Large intestine (tissue), 3 donors: ENCODE results near the gene TLE6. TPM values are rescaled to one million over a fixed set of nuclear protein-coding genes. Genes with fewer than 3 reads are reported as not detected.
A peak's percentile ranks its signal among the peaks of the same experiment; 100 is the strongest.

ENCODE experiments used
- DNase-seq, 2 donors: peaks; one replicate each; pipeline versions ENCODE4 v3.0.0 to v3.0.0-alpha.2; 2013
- H3K27ac ChIP-seq: one replicate; pipeline ENCODE4 v1.5.1; 2013; ENCODE audit warnings: low read length
- H3K27me3 ChIP-seq: 2 replicates; pipeline ENCODE4 v1.6.1; 2013; ENCODE audit warnings: low read length; ENCODE audit not compliant: control insufficient read depth, insufficient read depth
- H3K36me3 ChIP-seq: 2 replicates; pipeline ENCODE4 v1.6.1; 2013; ENCODE audit warnings: low read length; ENCODE audit not compliant: control insufficient read depth, insufficient read depth
- H3K4me1 ChIP-seq: one replicate; pipeline ENCODE4 v1.6.1; 2013; ENCODE audit warnings: low read length; ENCODE audit not compliant: control insufficient read depth, insufficient read depth
- H3K4me3 ChIP-seq: one replicate; pipeline ENCODE4 v1.5.1; 2013; ENCODE audit warnings: low read length
- H3K9me3 ChIP-seq: one replicate; pipeline ENCODE4 v1.6.1; 2013; ENCODE audit warnings: mild to moderate bottlenecking, low read depth, low read length, moderate library complexity; ENCODE audit not compliant: control insufficient read depth
- WGBS: methylation state at CpG from one replicate; pipeline ENCODE4 v1.1.5; 2013; ENCODE audit warnings: low lambda C conversion rate; ENCODE audit not compliant: insufficient coverage; 5-methylcytosine and 5-hydroxymethylcytosine counted together
- polyA plus RNA-seq: library from polyadenylated mRNA; unstranded; fragments of 120-200 nt; gene quantifications from one replicate; pipeline ENCODE4 v1.2.1, GENCODE V29; 2013

TLE6 gene
- polyA plus RNA-seq, 1 donor: 2.1 TPM

DNA sequence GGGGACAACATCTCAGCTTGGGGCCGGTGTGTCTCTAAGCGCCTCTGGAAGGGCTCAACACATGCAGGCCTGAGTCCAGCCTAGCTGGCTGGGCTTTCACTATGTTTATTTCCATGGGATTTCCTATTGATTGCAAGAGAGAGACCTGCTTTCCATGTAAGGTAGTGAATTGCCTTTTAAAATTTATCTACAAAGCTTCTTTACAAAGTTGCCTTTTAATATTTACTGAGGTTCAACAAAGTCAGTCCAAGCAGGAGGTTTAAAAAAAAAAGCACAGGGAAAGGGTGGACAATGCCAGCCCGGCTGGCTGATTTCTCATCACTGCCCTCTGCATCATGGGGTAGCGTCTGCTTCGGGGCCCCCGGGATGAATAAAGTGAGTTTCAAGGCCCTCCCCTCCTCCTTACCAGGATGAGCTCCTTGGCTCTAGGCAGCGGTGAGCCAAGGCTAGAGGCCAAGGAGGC, 35.9 kb downstream of the TLE6 start:
- Histone ChIP-seq H3K27ac (no peak overlapping the region), H3K36me3 (peaks cover 59% of the 10 kb centered on the region), H3K4me1 (no peaks in the 10 kb centered on the region), H3K9me3 (no peaks in the 10 kb centered on the region), H3K27me3 (no peaks in the 10 kb centered on the region), H3K4me3 (no peak overlapping the region)
- WGBS: no CpG with 5 or more reads among the region's 7 CpGs
- DNase-seq: no peak

DNA sequence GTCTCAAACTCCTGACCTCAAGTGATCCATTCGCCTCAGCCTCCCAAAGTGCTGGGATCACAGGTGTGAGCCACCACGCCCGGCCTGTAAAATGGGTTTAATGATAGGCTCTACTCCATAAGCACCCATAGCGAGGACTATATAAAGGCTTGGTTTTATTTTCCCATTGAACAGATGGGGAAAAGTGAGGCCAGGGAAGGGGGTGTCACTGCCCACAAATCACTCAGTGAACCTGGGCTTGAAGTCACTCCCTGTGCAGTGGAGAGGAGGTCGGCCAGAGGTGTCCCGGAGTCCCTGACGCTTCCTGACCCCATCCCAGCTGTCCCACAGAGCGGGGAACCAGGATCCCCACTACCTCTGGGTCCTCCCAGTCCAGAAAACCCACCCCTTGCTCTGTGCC, 36.8 kb downstream of the TLE6 start:
- H3K4me1 ChIP-seq: no peaks in the 10 kb centered on the region
- H3K36me3 ChIP-seq: peaks cover 55% of the 10 kb centered on the region
- H3K9me3 ChIP-seq: no peaks in the 10 kb centered on the region
- H3K27me3 ChIP-seq: no peaks in the 10 kb centered on the region
- H3K27ac ChIP-seq: no peak overlapping the region
- H3K4me3 ChIP-seq: no peak overlapping the region
- no peak for DNase-seq
- WGBS: no CpG with 5 or more reads among the region's 8 CpGs

DNA sequence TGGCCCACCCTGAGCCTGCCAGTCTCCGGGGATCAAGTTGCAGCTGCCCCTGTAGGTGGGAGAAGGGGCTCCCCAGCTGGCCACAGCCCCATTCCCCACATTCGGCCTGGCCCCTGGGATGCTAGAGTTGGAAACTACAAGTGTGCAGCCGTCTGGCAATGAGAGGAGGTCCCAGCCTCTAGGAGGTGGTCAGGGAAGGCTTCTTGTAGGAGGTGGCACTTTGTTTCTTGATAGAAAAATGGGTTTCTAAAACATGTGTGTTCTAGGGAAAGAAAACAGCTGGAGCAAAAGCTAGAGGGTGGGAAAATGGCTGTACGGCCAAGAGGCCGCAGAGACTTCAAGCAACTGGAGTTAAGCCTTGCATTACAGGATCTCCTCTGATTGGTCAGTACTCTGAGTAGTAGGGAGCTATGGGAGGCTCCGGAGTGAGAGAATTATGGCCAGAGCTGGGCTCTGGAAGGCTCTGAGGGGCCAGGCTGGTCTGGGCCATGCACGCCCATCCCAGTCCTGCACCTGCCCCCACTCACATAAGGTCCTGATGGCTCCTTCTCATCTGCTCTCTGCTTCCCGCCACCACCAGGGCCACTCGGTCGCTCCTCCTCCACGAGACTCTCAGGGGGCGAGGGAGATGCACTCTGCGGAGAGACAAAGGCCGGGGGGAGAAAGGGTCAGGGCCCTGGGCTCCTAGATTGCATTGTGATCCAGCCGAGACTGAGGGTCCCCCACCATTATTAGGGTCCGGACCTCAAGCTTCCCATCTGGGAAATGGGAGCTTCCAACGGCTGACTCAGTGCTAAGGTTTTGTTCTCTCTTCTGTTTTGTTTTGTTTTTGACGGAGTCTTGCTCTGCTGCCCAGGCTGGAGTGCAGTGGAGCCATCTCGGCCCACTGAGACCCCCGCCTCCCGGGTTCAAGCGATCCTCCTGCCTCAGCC, 38.0 kb downstream of the TLE6 start:
- no peak overlapping the region for H3K4me3 ChIP-seq
- H3K27me3 ChIP-seq: no peaks in the 10 kb centered on the region
- H3K27ac ChIP-seq: no peak overlapping the region
- WGBS: 100% methylated on average over 2 of the region's 22 CpGs
- H3K9me3 ChIP-seq: no peaks in the 10 kb centered on the region
- no peaks in the 10 kb centered on the region for H3K4me1 ChIP-seq
- peaks cover 53% of the 10 kb centered on the region for H3K36me3 ChIP-seq
- no peak for DNase-seq

DNA sequence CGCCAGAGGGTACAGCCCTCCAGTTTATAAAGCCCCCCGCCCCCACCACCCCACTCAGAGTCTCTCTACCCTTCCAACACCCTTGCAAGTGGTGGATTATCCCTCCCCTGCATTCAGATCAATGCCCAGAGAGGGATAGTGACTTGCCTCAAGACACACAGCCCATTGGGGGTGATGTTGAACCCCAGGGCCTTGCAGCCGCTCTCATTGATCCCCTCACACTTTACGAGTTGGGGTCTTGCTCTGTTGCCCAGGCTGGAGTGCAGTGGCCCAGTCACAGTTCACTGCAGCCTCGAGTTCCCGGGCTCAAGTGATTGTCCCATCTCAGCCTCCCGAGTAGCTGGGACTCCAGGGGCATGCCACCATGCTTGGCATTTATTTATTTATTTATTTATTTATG, 40.6 kb downstream of the TLE6 start:
- H3K4me1 ChIP-seq: no peaks in the 10 kb centered on the region
- H3K27ac ChIP-seq: no peak overlapping the region
- no peaks in the 10 kb centered on the region for H3K27me3 ChIP-seq
- no peak for DNase-seq
- no peaks in the 10 kb centered on the region for H3K9me3 ChIP-seq
- H3K36me3 ChIP-seq: peaks cover 38% of the 10 kb centered on the region
- WGBS: no CpG with 5 or more reads among the region's 7 CpGs
- no peak overlapping the region for H3K4me3 ChIP-seq

DNA sequence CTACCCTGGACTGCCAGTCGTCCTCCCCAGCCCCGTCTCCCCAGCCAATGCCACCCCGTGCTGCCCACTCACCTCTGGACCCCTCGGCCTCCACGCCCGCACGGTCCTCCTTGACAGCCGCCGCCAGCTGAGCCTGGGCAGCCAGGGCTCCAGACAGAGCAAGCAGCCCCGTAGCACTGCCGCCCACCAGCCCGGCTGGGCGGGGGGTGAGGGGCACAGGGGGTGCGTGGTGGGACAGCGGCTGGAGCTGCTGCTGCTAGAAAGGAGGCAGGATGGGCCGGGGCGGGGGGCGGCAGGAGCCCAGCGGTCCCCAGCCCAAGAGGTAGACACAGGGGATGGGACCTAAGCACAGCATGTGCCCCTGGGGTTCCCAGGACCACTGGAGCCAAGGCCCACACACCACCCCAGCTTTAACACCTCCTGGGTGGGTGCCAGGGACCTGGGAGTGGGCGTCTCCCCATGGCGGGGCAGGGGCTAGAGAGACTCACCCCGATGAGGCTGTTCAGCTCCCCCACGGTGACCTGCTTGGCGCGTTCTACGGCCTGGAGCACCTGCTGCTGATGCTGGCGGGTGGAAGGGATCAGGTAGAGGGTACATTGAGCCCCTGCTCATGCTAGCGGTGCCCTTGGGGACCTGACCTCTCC, 42.0 kb downstream of the TLE6 start:
- DNase-seq: no peak
- Histone ChIP-seq H3K4me1 (no peaks in the 10 kb centered on the region), H3K36me3 (peaks cover 23% of the 10 kb centered on the region), H3K27me3 (no peaks in the 10 kb centered on the region), H3K4me3 (no peak overlapping the region), H3K27ac (no peak overlapping the region), H3K9me3 (no peaks in the 10 kb centered on the region)
- no CpG with 5 or more reads among the region's 28 CpGs for whole genome bisulfite sequencing

DNA sequence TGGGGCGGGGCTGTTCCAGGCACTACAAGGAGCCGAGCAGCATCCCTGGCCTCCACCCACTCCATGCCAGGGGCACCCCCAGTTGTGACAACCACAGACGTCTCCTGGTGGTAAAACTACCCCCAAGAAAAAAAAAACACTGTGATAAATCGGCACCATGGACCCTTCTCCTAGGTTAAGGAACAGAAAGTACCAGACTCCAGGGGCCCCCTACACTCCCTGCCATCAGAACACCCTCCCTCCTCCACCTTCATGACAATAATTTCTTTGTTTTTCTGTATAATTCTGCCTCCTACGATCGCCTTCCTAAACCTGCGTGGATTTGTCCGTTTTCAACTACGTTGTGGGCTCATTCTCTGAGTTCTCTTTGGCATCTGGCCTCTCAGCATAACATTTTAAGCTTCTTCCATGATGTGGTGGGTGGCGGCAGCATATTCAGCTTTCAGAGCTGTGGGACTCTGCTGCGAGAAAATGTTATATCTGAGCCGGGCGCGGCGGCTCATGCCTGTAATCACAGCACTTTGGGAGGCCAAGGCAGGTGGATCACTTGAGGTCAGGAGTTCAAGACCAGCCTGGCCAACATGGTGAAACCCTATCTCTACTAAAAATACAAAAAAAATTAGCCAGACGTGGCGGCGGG, 43.1 kb downstream of the TLE6 start:
- peaks cover 14% of the 10 kb centered on the region for H3K36me3 ChIP-seq
- H3K4me1 ChIP-seq: no peaks in the 10 kb centered on the region
- no peaks in the 10 kb centered on the region for H3K9me3 ChIP-seq
- no peak overlapping the region for H3K27ac ChIP-seq
- no peaks in the 10 kb centered on the region for H3K27me3 ChIP-seq
- no peak overlapping the region for H3K4me3 ChIP-seq
- no peak for DNase-seq
- WGBS: 96% methylated on average over 4 of the region's 18 CpGs

DNA sequence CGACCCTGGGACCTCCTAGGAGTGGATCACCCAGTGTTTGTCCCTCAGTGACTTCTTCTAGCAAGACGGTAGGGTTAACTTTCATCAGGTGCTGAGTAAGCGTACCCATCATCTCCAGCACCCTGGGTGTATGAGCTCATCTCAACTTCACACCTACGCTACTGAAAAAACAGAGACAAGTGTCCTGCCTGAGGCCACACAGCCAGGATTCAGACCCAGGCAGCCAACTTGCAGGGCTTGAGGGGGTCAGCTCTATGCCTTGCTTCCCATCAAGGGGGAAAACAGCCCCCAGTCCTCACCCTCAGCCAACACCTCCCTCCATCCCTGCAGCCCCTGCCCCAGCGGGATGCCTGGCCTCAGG, 47.1 kb downstream of the TLE6 start:
- Histone ChIP-seq H3K27ac (no peak overlapping the region), H3K9me3 (no peaks in the 10 kb centered on the region), H3K4me1 (peaks cover 4% of the 10 kb centered on the region), H3K36me3 (peaks cover 4% of the 10 kb centered on the region), H3K27me3 (peaks cover under 1% of the 10 kb centered on the region), H3K4me3 (peak overlapping the region; percentile 46)
- no peak for DNase-seq
- WGBS: no CpG with 5 or more reads among the region's 5 CpGs

DNA sequence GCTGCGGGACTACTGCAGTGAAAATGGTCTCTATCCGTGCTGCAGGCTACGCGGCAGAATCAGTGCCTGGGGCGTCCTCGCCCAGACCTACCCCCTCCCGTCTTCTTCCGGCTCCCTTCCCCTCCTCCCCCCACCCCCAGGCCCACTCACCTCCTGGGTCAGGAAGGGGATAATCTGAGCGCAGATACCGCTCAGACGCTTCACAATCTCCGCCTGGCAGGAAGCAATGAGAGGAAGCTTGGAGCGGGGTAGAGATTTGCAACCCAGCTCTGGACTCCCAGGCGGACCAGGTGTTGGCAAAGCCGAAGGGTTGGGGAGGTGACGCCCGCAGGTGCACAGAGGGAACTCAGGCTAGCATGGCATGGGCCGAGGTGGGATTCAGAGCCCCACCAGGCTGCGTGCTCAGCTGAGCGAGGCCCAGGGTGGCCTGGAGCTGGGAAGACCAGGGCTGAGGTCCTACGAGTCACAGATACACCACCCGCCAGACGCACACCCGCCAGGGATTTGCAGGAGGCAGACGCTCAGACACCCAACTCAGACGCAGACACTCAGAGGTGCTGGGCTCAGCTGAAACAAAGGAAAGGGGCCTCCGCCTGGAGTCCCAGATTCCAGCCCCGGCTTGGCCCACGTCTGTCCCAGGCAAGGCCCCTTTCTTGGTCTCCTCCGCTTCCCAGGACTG, 47.6 kb downstream of the TLE6 start:
- no peaks in the 10 kb centered on the region for H3K36me3 ChIP-seq
- peaks cover 4% of the 10 kb centered on the region for H3K27me3 ChIP-seq
- H3K9me3 ChIP-seq: no peaks in the 10 kb centered on the region
- H3K4me1 ChIP-seq: peaks cover 4% of the 10 kb centered on the region
- peak overlapping the region; percentile 46 for H3K4me3 ChIP-seq
- H3K27ac ChIP-seq: peak overlapping the region; percentile 73
- no peak for DNase-seq
- no CpG with 5 or more reads among the region's 30 CpGs for WGBS

DNA sequence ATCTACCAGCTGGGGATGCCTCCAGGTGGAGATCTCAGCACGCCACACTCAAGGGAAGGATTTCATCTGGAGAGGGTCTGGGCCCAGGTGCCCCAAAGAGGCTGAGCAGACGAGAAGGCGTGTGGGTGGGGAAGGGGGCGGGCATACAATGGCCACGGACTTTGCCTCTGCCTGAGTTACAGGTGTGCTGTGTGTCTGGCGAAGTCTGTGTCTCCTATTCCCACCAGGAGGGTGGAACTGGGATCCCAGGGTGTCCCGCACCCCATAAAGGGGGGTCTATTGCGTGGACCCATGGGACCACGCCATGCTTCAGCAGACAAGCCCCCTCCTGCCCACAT, 48.2 kb downstream of the TLE6 start:
- H3K4me1 ChIP-seq: peaks cover 4% of the 10 kb centered on the region
- H3K9me3 ChIP-seq: no peaks in the 10 kb centered on the region
- H3K4me3 ChIP-seq: peak overlapping the region; percentile 46
- WGBS: no CpG with 5 or more reads among the region's 9 CpGs
- peak overlapping the region; percentile 73 for H3K27ac ChIP-seq
- peaks cover 6% of the 10 kb centered on the region for H3K27me3 ChIP-seq
- peak; percentile 78 to 85 for DNase-seq
- H3K36me3 ChIP-seq: no peaks in the 10 kb centered on the region

DNA sequence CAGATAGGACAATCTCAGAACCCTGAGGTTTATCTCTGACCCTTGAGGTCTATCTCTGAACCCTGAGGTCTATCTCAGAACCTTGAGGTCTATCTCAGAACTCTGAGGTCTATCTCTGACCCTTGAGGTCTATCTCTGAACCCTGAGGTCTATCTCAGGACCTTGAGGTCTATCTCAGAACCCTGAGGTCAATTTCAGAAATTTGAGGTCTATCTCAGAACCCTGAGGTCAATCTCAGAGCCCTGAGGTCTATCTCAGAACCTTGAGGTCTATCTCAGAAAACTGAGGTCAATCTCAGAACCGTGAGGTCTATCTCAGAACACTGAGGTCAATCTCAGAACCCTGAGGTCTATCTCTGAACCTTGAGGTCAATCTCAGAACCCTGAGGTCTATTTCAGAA, 49.4 kb downstream of the TLE6 start:
- Histone ChIP-seq H3K4me1 (peaks cover 4% of the 10 kb centered on the region), H3K9me3 (no peaks in the 10 kb centered on the region), H3K36me3 (no peaks in the 10 kb centered on the region), H3K27ac (no peak overlapping the region), H3K4me3 (no peak overlapping the region), H3K27me3 (peaks cover 6% of the 10 kb centered on the region)
- WGBS: no CpG with 5 or more reads among the region's 1 CpG
- no peak for DNase-seq
